Measurements from ENCODE around the gene HOXC4. TPM values are rescaled to one million over a fixed set of nuclear protein-coding genes. Genes with fewer than 3 reads are reported as not detected.
A peak's percentile ranks its signal among the peaks of the same experiment; 100 is the strongest.

The HOXC4 gene
- total and polyA plus RNA-seq, 2 of the 8 experiments (the other 6 are each of a cell fraction or from before 2014, with no cell fraction given), result not detected

GRCh38 chr12:54011665-54012532 is 41.7 kb upstream of the HOXC4 start:
- no peak overlapping the region for H2BK20ac ChIP-seq (ENCODE audit: low read length)
- no peak overlapping the region for H3K23ac ChIP-seq (ENCODE audit: insufficient read length)
- H3K4ac ChIP-seq (replicated peaks; ENCODE audit: insufficient read length, low read depth, low read length), result no peak overlapping the region
- H3K4me2 ChIP-seq (ENCODE audit: insufficient read depth in 1 of 2, low read depth in 2 of 2, low read length in 2 of 2), result no peak overlapping the region; a peak in 1 of 4 replicates
- no peak overlapping the region for H2BK12ac ChIP-seq (ENCODE audit: low read depth, low read length)
- H3K18ac ChIP-seq (ENCODE audit: extremely low read depth, low read length), result no peak overlapping the region
- H3K27me3 ChIP-seq (replicated peaks in 1 of 4; ENCODE audit: control insufficient read depth in 3 of 4, extremely low read depth in 1 of 4, insufficient read depth in 3 of 4, low read length in 3 of 4), result peaks cover 96 to 100% (median 99%) of the 10 kb centered on the region in 4 experiments
- H3K9ac ChIP-seq (replicated peaks in 1 of 4; ENCODE audit: extremely low read depth in 1 of 4, low read depth in 3 of 4, low read length in 3 of 4), result no peak overlapping the region
- no peak overlapping the region for H3K27ac ChIP-seq (ENCODE audit: low read depth, low read length)
- WGBS, 2 experiments (ENCODE audit: extremely low coverage in 1 of 2, insufficient coverage in 1 of 2, insufficient read length in 1 of 2, insufficient replicate concordance in 2 of 2, low coverage in 1 of 2, low lambda C conversion rate in 2 of 2, missing lambda C conversion rate in 1 of 2), result 23% methylated on average over 13 of the region's 14 CpGs; no CpG with 5 or more reads in 1 of the 2 experiments
- H4K8ac ChIP-seq (ENCODE audit: extremely low read depth, insufficient read depth, low read length), result no peak overlapping the region
- no peaks in the 10 kb centered on the region for H3K36me3 ChIP-seq (ENCODE audit: control insufficient read depth in 2 of 4, insufficient read depth in 4 of 4, low read length in 3 of 4)
- no peak overlapping the region for H4K91ac ChIP-seq (replicated peaks; ENCODE audit: insufficient read length, low read length)
- H3K9me3 ChIP-seq (ENCODE audit: insufficient read depth in 2 of 2, low read depth in 1 of 2, low read length in 1 of 2), result no peaks in the 10 kb centered on the region
- CTCF ChIA-PET (ENCODE audit: partially characterized antibody), result interaction anchor here (0.8 to 9.7 kb wide), 10 partner anchors 8 to 196 kb away, joined by 3 to 172 read pairs (median 6); partner anchors contain the start of genes HOXC5 and HOXC6
- H3K14ac ChIP-seq (ENCODE audit: insufficient read length), result no peak overlapping the region
- no peak overlapping the region for H3K4me3 ChIP-seq (ENCODE audit: extremely low read depth in 1 of 4, insufficient read depth in 2 of 4, low read depth in 3 of 4, low read length in 4 of 4)
- H3K23me2 ChIP-seq (ENCODE audit: low read depth, low read length), result no peaks in the 10 kb centered on the region
- H3K4me1 ChIP-seq (replicated peaks in 1 of 4; ENCODE audit: control insufficient read depth in 3 of 4, insufficient read depth in 4 of 4, low read length in 3 of 4), result peaks cover 0 to 4% (median 0%) of the 10 kb centered on the region in 4 experiments; a peak in 3 of 7 replicates
- no peak overlapping the region for H2BK120ac ChIP-seq (replicated peaks; ENCODE audit: low read depth, low read length)
- no peaks in the 10 kb centered on the region for H3K79me1 ChIP-seq (ENCODE audit: low read depth, low read length)
- POLR2A ChIA-PET (ENCODE audit: partially characterized antibody), result no interaction called here
- H3K56ac ChIP-seq (replicated peaks; ENCODE audit: insufficient read length, low read depth, low read length), result no peak overlapping the region
- DNase-seq (ENCODE audit: low read depth in 1 of 2, low spot score in 2 of 2) (no peak), FAIRE-seq (no peak)
- peaks cover 4 to 48% of the 10 kb centered on the region in 2 experiments for H4K20me1 ChIP-seq (replicated peaks in 1 of 2; ENCODE audit: control insufficient read depth in 1 of 2, insufficient read depth in 2 of 2, low read length in 2 of 2)
- no peak overlapping the region for H2AFZ ChIP-seq (ENCODE audit: low read length)
- no peak overlapping the region for H2AK5ac ChIP-seq (ENCODE audit: low read depth, low read length)
- TF ChIP-seq CBX8 (IDR thresholded peaks at IDR 0.05; ENCODE audit: borderline replicate concordance, low read depth, low read length) (0 out of 2 replicates have a peak, but pooled peaks have one; percentile 44), TAF7 (optimal IDR thresholded peaks at IDR 0.05; ENCODE audit: borderline replicate concordance, low read depth, low read length) (no peak), SP1 (IDR thresholded peaks at IDR 0.05; ENCODE audit: low read depth, low read length) (0 out of 2 replicates have a peak, but pooled peaks have one; percentile 45)
- no peak overlapping the region for H4K5ac ChIP-seq (ENCODE audit: insufficient read length, low read depth, low read length)
- H3K79me2 ChIP-seq (ENCODE audit: control insufficient read depth in 1 of 2, insufficient read depth in 2 of 2, low read length in 2 of 2), result no peaks in the 10 kb centered on the region
- no peak overlapping the region for H2BK15ac ChIP-seq (ENCODE audit: low read length)
- no peak overlapping the region for H2BK5ac ChIP-seq (ENCODE audit: low read depth, low read length)

Measured in H1 (cell line).